GM12878 (cell line): ENCODE measurements around the gene FOXA2. TPM values are rescaled to one million over a fixed set of nuclear protein-coding genes. Genes with fewer than 3 reads are reported as not detected.

Experiments used
- ATAC-seq: fragments of 200-7000 bp; cut with Tn5 transposase; 3 replicates; pipeline ENCODE4 v1.9.1; 2020; ENCODE audit warnings: mild to moderate bottlenecking, moderate library complexity
- BruUV-seq: library from RNA; stranded (reverse); fragments of 400-500 nt; replicated peaks from 2 replicates; lab custom pipeline; 2021; lab: Mats Ljungman, UMichigan
- CTCF ChIA-PET: fragments of 300-600 bp; sonication (Branson Sonifier 250); formaldehyde crosslinking; extraction: SDS; loops from one replicate; lab custom pipeline; 2021; ENCODE audit warnings: inconsistent platforms; lab: Yijun Ruan, JAX
- POLR2A ChIA-PET: fragments of 350-600 bp; formaldehyde crosslinking; extraction: SDS; loops from one replicate; lab custom pipeline; 2021; ENCODE audit warnings: inconsistent platforms; lab: Charles Lee
- RAD21 ChIA-PET: fragments of 300-600 bp; sonication (Branson Sonifier 250); formaldehyde crosslinking; loops from one replicate; lab custom pipeline; 2023; ENCODE audit warnings: antibody characterized with exemption; ENCODE audit not compliant: unreplicated experiment; lab: Charles Lee
- SMC1A ChIA-PET: fragments of 300-600 bp; sonication (Branson Sonifier 250); formaldehyde crosslinking; loops from one replicate; lab custom pipeline; 2023; ENCODE audit not compliant: unreplicated experiment, uncharacterized antibody; lab: Charles Lee
- DNase-seq: peaks from one replicate; pipeline ENCODE4 v3.0.0-alpha.2; 2011; ENCODE audit warnings: low read depth, low spot score
- FAIRE-seq: peaks from 3 replicates; lab custom pipeline; 2011; peaks lifted over from hg19 to GRCh38; lab: Jason Lieb, UNC
- H2AFZ ChIP-seq: 2 replicates; pipeline ENCODE4 v1.6.0; 2011; ENCODE audit warnings: low read depth, low read length, control low read depth; ENCODE audit not compliant: control insufficient read depth
- H3K27ac ChIP-seq: 2 replicates; pipeline ENCODE4 v1.5.1; 2011; ENCODE audit warnings: control low read depth; ENCODE audit not compliant: control insufficient read depth, insufficient read depth
- H3K27me3 ChIP-seq, 2 experiments: replicated peaks in 1 of 2; 2 replicates each; pipeline versions ENCODE4 v1.6.0 to v1.6.1; 2011; ENCODE audit warnings: low read length in 1 of 2; ENCODE audit not compliant: control insufficient read depth in 2 of 2, insufficient read depth in 2 of 2
- H3K36me3 ChIP-seq, 2 experiments: 2 replicates each; pipeline ENCODE4 v1.5.1; 2011; ENCODE audit warnings: low read length in 1 of 2; ENCODE audit not compliant: control insufficient read depth in 2 of 2, insufficient read depth in 2 of 2
- H3K4me1 ChIP-seq: 2 replicates; pipeline ENCODE4 v1.6.1; 2011; ENCODE audit warnings: mild to moderate bottlenecking, low read length, moderate library complexity, mixed read lengths; ENCODE audit not compliant: control insufficient read depth, insufficient read depth
- H3K4me2 ChIP-seq: 2 replicates; pipeline ENCODE4 v1.6.0; 2011; ENCODE audit warnings: control low read depth; ENCODE audit not compliant: control insufficient read depth, insufficient read depth
- H3K4me3 ChIP-seq: fragments of 200-600 bp; sonication (generic); 2 replicates; pipeline ENCODE4 v1.5.1; 2016
- H3K79me2 ChIP-seq: 2 replicates; pipeline ENCODE4 v1.6.0; 2011; ENCODE audit warnings: low read length; ENCODE audit not compliant: control insufficient read depth, insufficient read depth
- H3K9ac ChIP-seq: 2 replicates; pipeline ENCODE4 v1.8.0; 2011; ENCODE audit warnings: low read length, control low read depth, mixed read lengths; ENCODE audit not compliant: control insufficient read depth, insufficient read depth
- H3K9me3 ChIP-seq: replicated peaks from 3 replicates; pipeline ENCODE4 v1.5.1; 2011; ENCODE audit warnings: mild to moderate bottlenecking, low read length; ENCODE audit not compliant: control insufficient read depth, insufficient read depth
- H4K20me1 ChIP-seq: 2 replicates; pipeline ENCODE4 v1.6.0; 2011; ENCODE audit not compliant: control insufficient read depth, insufficient read depth
- NFIC ChIP-seq: IDR thresholded peaks from 2 replicates; pipeline ENCODE4 v1.6.1; 2012; ENCODE audit warnings: low read depth, mild to moderate bottlenecking, inconsistent platforms, low read length, moderate library complexity
- NFXL1 ChIP-seq: fragments of 450-650 bp; IDR thresholded peaks from 2 replicates; pipeline ENCODE4 v1.6.1; 2017; ENCODE audit warnings: antibody characterized with exemption, mild to moderate bottlenecking, borderline replicate concordance
- NFYA ChIP-seq: IDR thresholded peaks from 2 replicates; pipeline ENCODE4 v1.6.1; 2011; ENCODE audit warnings: low read depth, mild to moderate bottlenecking, low read length, improper control_type of control experiment, borderline replicate concordance
- RAD21 ChIP-seq: IDR thresholded peaks from 2 replicates; pipeline ENCODE4 v1.6.1; 2011; ENCODE audit warnings: mild to moderate bottlenecking, low read depth, low read length, moderate library complexity; ENCODE audit not compliant: insufficient read depth
- RCOR1 ChIP-seq: conservative IDR thresholded peaks from 2 replicates; pipeline ENCODE4 v1.6.1; 2012; ENCODE audit warnings: low read depth, low read length, improper control_type of control experiment
- RUNX3 ChIP-seq: IDR thresholded peaks from 2 replicates; pipeline ENCODE4 v1.6.1; 2012; ENCODE audit warnings: low read length, inconsistent platforms
- SIX5 ChIP-seq: IDR thresholded peaks from 2 replicates; pipeline ENCODE4 v1.6.1; 2011; ENCODE audit warnings: mild to moderate bottlenecking, low read depth, low read length, moderate library complexity; ENCODE audit not compliant: severe bottlenecking
- SREBF1 ChIP-seq: IDR thresholded peaks from 2 replicates; pipeline ENCODE4 v1.6.1; 2012; ENCODE audit warnings: mild to moderate bottlenecking, low read length
- STAT1 ChIP-seq: fragments of 450-650 bp; conservative IDR thresholded peaks from 2 replicates; pipeline ENCODE4 v1.6.1; 2014; ENCODE audit warnings: antibody characterized with exemption, mild to moderate bottlenecking
- TCF7 ChIP-seq: IDR thresholded peaks from 2 replicates; pipeline ENCODE4 v1.6.1; 2014; ENCODE audit warnings: antibody characterized with exemption, borderline replicate concordance
- ZNF24 ChIP-seq: fragments of 450-650 bp; IDR thresholded peaks from 2 replicates; pipeline ENCODE4 v1.6.1; 2017; ENCODE audit warnings: antibody characterized with exemption, mild to moderate bottlenecking
- WGBS: methylation state at CpG from one replicate; pipeline ENCODE4 v1.1.6; 2016; ENCODE audit warnings: low lambda C conversion rate; ENCODE audit not compliant: insufficient replicate concordance, insufficient coverage; ENCODE audit errors: missing lambda C conversion rate; 5-methylcytosine and 5-hydroxymethylcytosine counted together
- in situ Hi-C: fragments of 300-500 bp; cut with MboI; formaldehyde crosslinking; loops from 9 replicates; pipeline ENCODE4 v1.14.3; 2018; ENCODE audit warnings: mixed read lengths
- intact Hi-C: fragments of 100-400 bp; cut with micrococcal nuclease; formaldehyde crosslinking; loops from one replicate; pipeline ENCODE4 v1.14.2; 2022; ENCODE audit not compliant: unreplicated experiment
- polyA plus RNA-seq, 11 experiments: library from polyadenylated mRNA; depleted of rRNA in 4 of 11; unstranded in 6 of 11; stranded (reverse) in 5 of 11; fragments of >200 nt; fragmentation: Nextera tagmentation in 4 of 11; fragmentation: Illumina TruSeq in 1 of 11; extraction: Ambion mirVana in 4 of 11; extraction: Trizol in 1 of 11; gene quantifications; 1 replicate in 1 of 11; 2 replicates in 10 of 11; pipeline versions ENCODE4 v1.2.1 to v1.2.3, GENCODE V29; 2011 to 2016; ENCODE audit warnings: inconsistent platforms in 2 of 11, missing spikeins in 2 of 11, low read depth in 1 of 11
- total RNA-seq, 4 experiments: library from RNA; depleted of rRNA in 3 of 4; stranded (reverse); fragments of >200 nt in 3 of 4; fragmentation: Illumina TruSeq in 1 of 4; extraction: Trizol in 1 of 4; gene quantifications; 2 replicates each; pipeline versions ENCODE4 v1.2.1 to v1.2.3, GENCODE V29; 2013 to 2021
- TF ChIP-seq, protein P1 (sequence below): fragments of 450-650 bp; IDR thresholded peaks from 2 replicates; pipeline ENCODE4 v1.6.1; 2018; ENCODE audit warnings: borderline replicate concordance, mild to moderate bottlenecking; ENCODE audit not compliant: partially characterized antibody
- TF ChIP-seq, protein P2 (sequence below): fragments of 450-650 bp; IDR thresholded peaks from 2 replicates; pipeline ENCODE4 v1.6.1; 2018; ENCODE audit warnings: mild to moderate bottlenecking, low read depth, moderate library complexity; ENCODE audit not compliant: partially characterized antibody
- TF ChIP-seq, protein P3 (sequence below): IDR thresholded peaks from 2 replicates; pipeline ENCODE4 v1.6.1; 2011; ENCODE audit warnings: mild to moderate bottlenecking, low read depth, low read length, moderate library complexity; ENCODE audit not compliant: insufficient replicate concordance
- TF ChIP-seq, protein P4 (sequence below): IDR thresholded peaks from 2 replicates; pipeline ENCODE4 v1.6.1; 2011; ENCODE audit warnings: borderline replicate concordance, low read depth, mild to moderate bottlenecking, moderate library complexity, low read length; ENCODE audit not compliant: insufficient read depth, poor library complexity, severe bottlenecking

The FOXA2 gene
- total and polyA plus RNA-seq, 10 of the 15 experiments (the other 5 are each of a cell fraction or from before 2014, with no cell fraction given), result not detected

DNA sequence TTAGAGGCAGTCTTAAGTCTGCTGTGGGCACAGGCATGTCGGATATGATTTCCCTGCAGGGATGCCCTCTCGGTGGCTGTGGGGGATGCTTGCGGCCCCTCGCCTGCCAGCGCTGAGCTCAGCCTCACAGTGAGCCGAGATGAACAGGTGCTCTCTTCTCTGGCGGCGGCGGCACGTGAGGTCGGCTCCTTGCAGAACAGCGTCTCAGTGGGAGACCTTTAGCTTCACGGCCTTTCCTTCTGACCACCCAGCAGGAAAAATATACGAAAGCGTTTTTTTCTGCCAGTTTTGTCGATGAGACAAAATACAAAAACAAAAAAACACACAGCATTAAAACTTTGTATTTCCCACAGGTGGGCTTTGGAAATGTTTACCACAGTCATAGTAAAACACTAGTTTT, 23.6 kb downstream of the FOXA2 start (continued):
- TF ChIP-seq, protein P1, sequence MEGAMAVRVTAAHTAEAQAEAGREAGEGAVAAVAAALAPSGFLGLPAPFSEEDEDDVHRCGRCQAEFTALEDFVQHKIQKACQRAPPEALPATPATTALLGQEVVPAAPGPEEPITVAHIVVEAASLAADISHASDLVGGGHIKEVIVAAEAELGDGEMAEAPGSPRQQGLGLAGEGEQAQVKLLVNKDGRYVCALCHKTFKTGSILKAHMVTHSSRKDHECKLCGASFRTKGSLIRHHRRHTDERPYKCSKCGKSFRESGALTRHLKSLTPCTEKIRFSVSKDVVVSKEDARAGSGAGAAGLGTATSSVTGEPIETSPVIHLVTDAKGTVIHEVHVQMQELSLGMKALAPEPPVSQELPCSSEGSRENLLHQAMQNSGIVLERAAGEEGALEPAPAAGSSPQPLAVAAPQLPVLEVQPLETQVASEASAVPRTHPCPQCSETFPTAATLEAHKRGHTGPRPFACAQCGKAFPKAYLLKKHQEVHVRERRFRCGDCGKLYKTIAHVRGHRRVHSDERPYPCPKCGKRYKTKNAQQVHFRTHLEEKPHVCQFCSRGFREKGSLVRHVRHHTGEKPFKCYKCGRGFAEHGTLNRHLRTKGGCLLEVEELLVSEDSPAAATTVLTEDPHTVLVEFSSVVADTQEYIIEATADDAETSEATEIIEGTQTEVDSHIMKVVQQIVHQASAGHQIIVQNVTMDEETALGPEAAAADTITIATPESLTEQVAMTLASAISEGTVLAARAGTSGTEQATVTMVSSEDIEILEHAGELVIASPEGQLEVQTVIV, result no peak
- TF ChIP-seq STAT1 (no peak), ZNF24 (no peak), RAD21 (no peak), NFXL1 (no peak)
- TF ChIP-seq, protein P2, sequence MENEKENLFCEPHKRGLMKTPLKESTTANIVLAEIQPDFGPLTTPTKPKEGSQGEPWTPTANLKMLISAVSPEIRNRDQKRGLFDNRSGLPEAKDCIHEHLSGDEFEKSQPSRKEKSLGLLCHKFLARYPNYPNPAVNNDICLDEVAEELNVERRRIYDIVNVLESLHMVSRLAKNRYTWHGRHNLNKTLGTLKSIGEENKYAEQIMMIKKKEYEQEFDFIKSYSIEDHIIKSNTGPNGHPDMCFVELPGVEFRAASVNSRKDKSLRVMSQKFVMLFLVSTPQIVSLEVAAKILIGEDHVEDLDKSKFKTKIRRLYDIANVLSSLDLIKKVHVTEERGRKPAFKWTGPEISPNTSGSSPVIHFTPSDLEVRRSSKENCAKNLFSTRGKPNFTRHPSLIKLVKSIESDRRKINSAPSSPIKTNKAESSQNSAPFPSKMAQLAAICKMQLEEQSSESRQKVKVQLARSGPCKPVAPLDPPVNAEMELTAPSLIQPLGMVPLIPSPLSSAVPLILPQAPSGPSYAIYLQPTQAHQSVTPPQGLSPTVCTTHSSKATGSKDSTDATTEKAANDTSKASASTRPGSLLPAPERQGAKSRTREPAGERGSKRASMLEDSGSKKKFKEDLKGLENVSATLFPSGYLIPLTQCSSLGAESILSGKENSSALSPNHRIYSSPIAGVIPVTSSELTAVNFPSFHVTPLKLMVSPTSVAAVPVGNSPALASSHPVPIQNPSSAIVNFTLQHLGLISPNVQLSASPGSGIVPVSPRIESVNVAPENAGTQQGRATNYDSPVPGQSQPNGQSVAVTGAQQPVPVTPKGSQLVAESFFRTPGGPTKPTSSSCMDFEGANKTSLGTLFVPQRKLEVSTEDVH, result no peak
- TF ChIP-seq, all 136 proteins: peak for 0

DNA sequence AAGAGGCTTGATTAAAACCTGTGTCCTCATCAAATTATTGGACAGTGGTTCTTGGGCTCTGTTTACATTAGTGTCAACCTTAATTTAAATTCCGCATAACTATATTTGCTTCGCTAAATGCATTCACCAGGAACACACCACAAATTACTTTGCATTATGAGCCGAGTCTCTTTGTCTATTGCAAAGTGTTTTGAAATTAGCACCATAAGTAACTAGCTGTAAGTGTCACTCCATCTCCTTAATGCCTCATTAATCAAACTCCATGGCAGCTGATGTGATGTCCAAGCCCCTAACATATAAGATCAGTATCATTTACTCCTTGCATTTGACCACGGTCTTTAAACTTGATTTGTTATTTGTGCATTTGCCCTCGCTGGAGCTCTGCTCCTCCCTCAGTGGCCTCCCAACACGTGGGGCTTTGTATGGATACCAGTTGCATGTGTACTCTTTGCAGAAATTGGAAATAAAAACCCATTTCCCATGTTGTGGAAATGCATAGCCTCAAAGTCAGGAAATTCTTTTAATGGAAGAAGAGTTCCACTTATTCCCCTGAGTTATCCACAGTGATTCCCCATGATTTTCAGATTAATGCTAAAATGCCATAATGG, 24.6 kb downstream of the FOXA2 start:
- Histone ChIP-seq H3K36me3 (no peaks in the 10 kb centered on the region), H3K4me3 (no peak overlapping the region), H3K4me2 (no peak overlapping the region), H3K27me3 (peaks cover 0 to 10% of the 10 kb centered on the region in 2 experiments; a peak in 3 of 4 replicates), H2AFZ (no peak overlapping the region), H3K9ac (no peak overlapping the region), H3K4me1 (no peaks in the 10 kb centered on the region), H3K79me2 (no peaks in the 10 kb centered on the region), H3K9me3 (no peaks in the 10 kb centered on the region), H4K20me1 (no peaks in the 10 kb centered on the region), H3K27ac (no peak overlapping the region)
- FAIRE-seq (no peak), ATAC-seq (no peak), DNase-seq (no peak)
- ChIA-PET RAD21 (no interaction called here), CTCF (no interaction called here), POLR2A (no interaction called here), SMC1A (no interaction called here)
- BruUV-seq, result no TSS peak
- WGBS, result 42% methylated on average over 6 of the region's 6 CpGs
- in situ Hi-C loops (no loop called here), intact Hi-C loops (no loop called here)
- no peak for TF ChIP-seq TCF7
- TF ChIP-seq NFIC, result no peak
- TF ChIP-seq SIX5, result no peak
- no peak for TF ChIP-seq NFXL1
- no peak for TF ChIP-seq SREBF1
- TF ChIP-seq NFYA, result no peak
- TF ChIP-seq, protein P3, sequence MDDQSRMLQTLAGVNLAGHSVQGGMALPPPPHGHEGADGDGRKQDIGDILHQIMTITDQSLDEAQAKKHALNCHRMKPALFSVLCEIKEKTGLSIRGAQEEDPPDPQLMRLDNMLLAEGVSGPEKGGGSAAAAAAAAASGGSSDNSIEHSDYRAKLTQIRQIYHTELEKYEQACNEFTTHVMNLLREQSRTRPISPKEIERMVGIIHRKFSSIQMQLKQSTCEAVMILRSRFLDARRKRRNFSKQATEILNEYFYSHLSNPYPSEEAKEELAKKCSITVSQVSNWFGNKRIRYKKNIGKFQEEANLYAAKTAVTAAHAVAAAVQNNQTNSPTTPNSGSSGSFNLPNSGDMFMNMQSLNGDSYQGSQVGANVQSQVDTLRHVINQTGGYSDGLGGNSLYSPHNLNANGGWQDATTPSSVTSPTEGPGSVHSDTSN, result no peak
- TF ChIP-seq RUNX3, result no peak
- no peak for TF ChIP-seq RCOR1
- TF ChIP-seq, protein P4, sequence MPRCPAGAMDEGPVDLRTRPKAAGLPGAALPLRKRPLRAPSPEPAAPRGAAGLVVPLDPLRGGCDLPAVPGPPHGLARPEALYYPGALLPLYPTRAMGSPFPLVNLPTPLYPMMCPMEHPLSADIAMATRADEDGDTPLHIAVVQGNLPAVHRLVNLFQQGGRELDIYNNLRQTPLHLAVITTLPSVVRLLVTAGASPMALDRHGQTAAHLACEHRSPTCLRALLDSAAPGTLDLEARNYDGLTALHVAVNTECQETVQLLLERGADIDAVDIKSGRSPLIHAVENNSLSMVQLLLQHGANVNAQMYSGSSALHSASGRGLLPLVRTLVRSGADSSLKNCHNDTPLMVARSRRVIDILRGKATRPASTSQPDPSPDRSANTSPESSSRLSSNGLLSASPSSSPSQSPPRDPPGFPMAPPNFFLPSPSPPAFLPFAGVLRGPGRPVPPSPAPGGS, result no peak
